H1 (cell line): ENCODE data around the gene MACROD2. TPM values are rescaled to one million over a fixed set of nuclear protein-coding genes. Genes with fewer than 3 reads are reported as not detected.

ENCODE experiments used
- CTCF ChIA-PET: fragments of 300-600 bp; sonication (Branson Sonifier 250); formaldehyde crosslinking; loops from one replicate; lab custom pipeline; 2021; ENCODE audit not compliant: partially characterized antibody; lab: Charles Lee
- POLR2A ChIA-PET: fragments of 300-600 bp; sonication (Branson Sonifier 250); formaldehyde crosslinking; loops from one replicate; lab custom pipeline; 2021; ENCODE audit warnings: inconsistent platforms; ENCODE audit not compliant: partially characterized antibody; lab: Charles Lee
- DNase-seq, 2 experiments: peaks; one replicate each; pipeline versions ENCODE4 v3.0.0 to v3.0.0-alpha.2; 2010 to 2022; ENCODE audit warnings: low spot score in 2 of 2, low read depth in 1 of 2, mixed read lengths in 1 of 2
- FAIRE-seq: peaks from 2 replicates; lab custom pipeline; 2011; peaks lifted over from hg19 to GRCh38; lab: Jason Lieb, UNC
- H2AFZ ChIP-seq: 2 replicates; pipeline ENCODE4 v1.8.1; 2012; ENCODE audit warnings: low read length, inconsistent platforms
- H2AK5ac ChIP-seq: 2 replicates; pipeline ENCODE4 v1.6.1; 2013; ENCODE audit warnings: low read depth, low read length
- H2BK120ac ChIP-seq: replicated peaks from 2 replicates; pipeline ENCODE3; 2013; ENCODE audit warnings: low read depth, low read length, inconsistent platforms
- H2BK12ac ChIP-seq: 2 replicates; pipeline ENCODE4 v1.6.1; 2013; ENCODE audit warnings: low read depth, low read length
- H2BK15ac ChIP-seq: 2 replicates; pipeline ENCODE4 v1.6.1; 2013; ENCODE audit warnings: low read length
- H2BK20ac ChIP-seq: 2 replicates; pipeline ENCODE4 v1.6.1; 2013; ENCODE audit warnings: low read length
- H2BK5ac ChIP-seq: 2 replicates; pipeline ENCODE4 v1.6.1; 2013; ENCODE audit warnings: low read depth, low read length
- H3K14ac ChIP-seq: 2 replicates; pipeline ENCODE4 v1.6.1; 2013; ENCODE audit warnings: inconsistent platforms; ENCODE audit not compliant: insufficient read length
- H3K18ac ChIP-seq: 2 replicates; pipeline ENCODE4 v1.6.1; 2013; ENCODE audit warnings: low read length; ENCODE audit errors: extremely low read depth
- H3K23ac ChIP-seq: 2 replicates; pipeline ENCODE4 v1.6.1; 2013; ENCODE audit warnings: inconsistent platforms; ENCODE audit not compliant: insufficient read length
- H3K23me2 ChIP-seq: 2 replicates; pipeline ENCODE4 v1.6.1; 2013; ENCODE audit warnings: low read depth, low read length
- H3K27ac ChIP-seq: 2 replicates; pipeline ENCODE4 v1.6.1; 2011; ENCODE audit warnings: low read depth, low read length, inconsistent platforms
- H3K27me3 ChIP-seq, 4 experiments: replicated peaks in 1 of 4; 1 replicate in 1 of 4; 2 replicates in 3 of 4; pipeline versions ENCODE4 v1.6.1 to v1.8.1; 2011 to 2013; ENCODE audit warnings: low read length in 3 of 4, mild to moderate bottlenecking in 3 of 4, inconsistent platforms in 2 of 4, mixed read lengths in 2 of 4, moderate library complexity in 1 of 4; ENCODE audit not compliant: control insufficient read depth in 3 of 4, insufficient read depth in 3 of 4; ENCODE audit errors: extremely low read depth in 1 of 4
- H3K36me3 ChIP-seq, 4 experiments: 2 replicates each; pipeline versions ENCODE4 v1.6.1 to v1.8.1; 2011 to 2013; ENCODE audit warnings: mild to moderate bottlenecking in 4 of 4, low read length in 3 of 4, moderate library complexity in 2 of 4, control low read depth in 1 of 4, inconsistent platforms in 1 of 4; ENCODE audit not compliant: insufficient read depth in 4 of 4, control insufficient read depth in 2 of 4
- H3K4ac ChIP-seq: replicated peaks from 2 replicates; pipeline ENCODE3; 2013; ENCODE audit warnings: low read length, low read depth, mixed read lengths, inconsistent platforms; ENCODE audit not compliant: insufficient read length
- H3K4me1 ChIP-seq, 4 experiments: replicated peaks in 1 of 4; 1 replicate in 1 of 4; 2 replicates in 3 of 4; pipeline versions ENCODE4 v1.6.1 to v1.8.1; 2011 to 2013; ENCODE audit warnings: low read length in 3 of 4, inconsistent platforms in 2 of 4, mixed read lengths in 1 of 4; ENCODE audit not compliant: insufficient read depth in 4 of 4, control insufficient read depth in 3 of 4
- H3K4me2 ChIP-seq, 2 experiments: 2 replicates each; pipeline versions ENCODE4 v1.6.1 to v1.8.1; 2011 to 2013; ENCODE audit warnings: low read depth in 2 of 2, low read length in 2 of 2, control low read depth in 1 of 2, inconsistent platforms in 1 of 2, mild to moderate bottlenecking in 1 of 2; ENCODE audit not compliant: insufficient read depth in 1 of 2
- H3K4me3 ChIP-seq, 4 experiments: fragments of 200-600, 300-600 bp in 1 of 4; sonication (generic), shearing (Covaris generic), sonication (Bioruptor Twin) in 1 of 4; 2 replicates each; pipeline versions ENCODE4 v1.5.1 to v1.8.1; 2011 to 2016; ENCODE audit warnings: low read length in 4 of 4, low read depth in 3 of 4, control low read depth in 2 of 4, inconsistent platforms in 2 of 4, mild to moderate bottlenecking in 2 of 4, mixed read lengths in 1 of 4, moderate library complexity in 1 of 4; ENCODE audit not compliant: insufficient read depth in 2 of 4; ENCODE audit errors: extremely low read depth in 1 of 4
- H3K56ac ChIP-seq: replicated peaks from 2 replicates; pipeline ENCODE3; 2013; ENCODE audit warnings: low read depth, mild to moderate bottlenecking, mixed read lengths, low read length, inconsistent platforms; ENCODE audit not compliant: insufficient read length
- H3K79me1 ChIP-seq: 2 replicates; pipeline ENCODE4 v1.6.1; 2013; ENCODE audit warnings: low read depth, low read length, control low read depth
- H3K79me2 ChIP-seq, 2 experiments: 2 replicates each; pipeline versions ENCODE4 v1.6.1 to v1.8.1; 2012 to 2013; ENCODE audit warnings: low read length in 2 of 2, mild to moderate bottlenecking in 2 of 2, inconsistent platforms in 1 of 2; ENCODE audit not compliant: insufficient read depth in 2 of 2, control insufficient read depth in 1 of 2
- H3K9ac ChIP-seq, 4 experiments: replicated peaks in 1 of 4; 1 replicate in 1 of 4; 2 replicates in 3 of 4; pipeline versions ENCODE4 v1.6.1 to v1.8.1; 2011 to 2013; ENCODE audit warnings: low read depth in 3 of 4, low read length in 3 of 4, control low read depth in 2 of 4, mild to moderate bottlenecking in 2 of 4, moderate library complexity in 2 of 4, inconsistent platforms in 1 of 4; ENCODE audit errors: extremely low read depth in 1 of 4
- H3K9me3 ChIP-seq, 2 experiments: 2 replicates each; pipeline versions ENCODE4 v1.6.1 to v1.8.1; 2012 to 2013; ENCODE audit warnings: mild to moderate bottlenecking in 2 of 2, moderate library complexity in 2 of 2, control low read depth in 1 of 2, inconsistent platforms in 1 of 2, low read depth in 1 of 2, low read length in 1 of 2, mixed read lengths in 1 of 2; ENCODE audit not compliant: insufficient read depth in 2 of 2
- H4K20me1 ChIP-seq, 2 experiments: replicated peaks in 1 of 2; 2 replicates each; pipeline versions ENCODE3 to v1.8.1; 2011 to 2013; ENCODE audit warnings: inconsistent platforms in 2 of 2, low read length in 2 of 2, mild to moderate bottlenecking in 1 of 2; ENCODE audit not compliant: insufficient read depth in 2 of 2, control insufficient read depth in 1 of 2
- H4K5ac ChIP-seq: 2 replicates; pipeline ENCODE4 v1.6.1; 2013; ENCODE audit warnings: low read length, low read depth, mixed read lengths, inconsistent platforms; ENCODE audit not compliant: insufficient read length
- H4K8ac ChIP-seq: 2 replicates; pipeline ENCODE4 v1.8.0; 2013; ENCODE audit warnings: mild to moderate bottlenecking, moderate library complexity, low read length, inconsistent platforms; ENCODE audit not compliant: insufficient read depth; ENCODE audit errors: extremely low read depth
- H4K91ac ChIP-seq: replicated peaks from 2 replicates; pipeline ENCODE3; 2013; ENCODE audit warnings: low read length, mixed read lengths, inconsistent platforms; ENCODE audit not compliant: insufficient read length
- BACH1 ChIP-seq: IDR thresholded peaks from 2 replicates; pipeline ENCODE4 v1.6.1; 2012; ENCODE audit warnings: low read length, improper control_type of control experiment
- CHD2 ChIP-seq: IDR thresholded peaks from 2 replicates; pipeline ENCODE4 v1.6.1; 2012; ENCODE audit warnings: low read length, improper control_type of control experiment
- FOSL1 ChIP-seq: IDR thresholded peaks from 2 replicates; pipeline ENCODE4 v1.6.1; 2011; ENCODE audit warnings: mild to moderate bottlenecking, low read depth, low read length, moderate library complexity; ENCODE audit not compliant: insufficient read depth
- SIN3A ChIP-seq, 2 experiments: IDR thresholded peaks in 1 of 2; conservative IDR thresholded peaks in 1 of 2; 2 replicates each; pipeline ENCODE4 v1.6.1; 2011 to 2012; ENCODE audit warnings: low read length in 2 of 2, improper control_type of control experiment in 1 of 2, low read depth in 1 of 2, mild to moderate bottlenecking in 1 of 2
- TAF1 ChIP-seq: IDR thresholded peaks from 2 replicates; pipeline ENCODE4 v1.6.1; 2011; ENCODE audit warnings: mild to moderate bottlenecking, low read depth, low read length
- YY1 ChIP-seq: IDR thresholded peaks from 2 replicates; pipeline ENCODE4 v1.6.1; 2011; ENCODE audit warnings: low read depth, mild to moderate bottlenecking, low read length
- WGBS, 2 experiments: shearing (Covaris generic) in 1 of 2; methylation state at CpG; one replicate each; pipeline versions ENCODE4 v1.1.6 to v1.1.7; 2013 to 2015; ENCODE audit warnings: low lambda C conversion rate in 2 of 2, mixed read lengths in 2 of 2, inconsistent platforms in 1 of 2, low coverage in 1 of 2, missing lambda C conversion rate in 1 of 2; ENCODE audit not compliant: insufficient replicate concordance in 2 of 2, insufficient coverage in 1 of 2, insufficient read length in 1 of 2; ENCODE audit errors: extremely low coverage in 1 of 2, missing lambda C conversion rate in 1 of 2; 5-methylcytosine and 5-hydroxymethylcytosine counted together
- polyA plus RNA-seq, 7 experiments: library from polyadenylated mRNA; depleted of rRNA in 3 of 7; stranded (reverse) in 5 of 7; unstranded in 2 of 7; fragments of >200 nt in 5 of 7; fragments of 200-250 nt in 2 of 7; gene quantifications; 1 replicate in 5 of 7; 2 replicates in 1 of 7; 4 replicates in 1 of 7; pipeline versions ENCODE4 v1.2.1 to v1.2.3, GENCODE V29; 2011 to 2013; ENCODE audit warnings: missing spikeins in 2 of 7, mixed read lengths in 2 of 7
- total RNA-seq: library from RNA; stranded (reverse); fragmentation: NEBNext Ultra II Directional; extraction: Animal tissue kit (Norgen Biotek cat#: 25700); gene quantifications from 2 replicates; pipeline ENCODE4 v1.2.1, GENCODE V29; 2021
- TF ChIP-seq, protein P1 (sequence below): IDR thresholded peaks from 2 replicates; pipeline ENCODE4 v1.6.1; 2011; ENCODE audit warnings: low read length, improper control_type of control experiment

MACROD2 gene
- total and polyA plus RNA-seq, 2 of the 8 experiments (the other 6 are each of a cell fraction or from before 2014, with no cell fraction given): 0.70 to 3.9 TPM

DNA sequence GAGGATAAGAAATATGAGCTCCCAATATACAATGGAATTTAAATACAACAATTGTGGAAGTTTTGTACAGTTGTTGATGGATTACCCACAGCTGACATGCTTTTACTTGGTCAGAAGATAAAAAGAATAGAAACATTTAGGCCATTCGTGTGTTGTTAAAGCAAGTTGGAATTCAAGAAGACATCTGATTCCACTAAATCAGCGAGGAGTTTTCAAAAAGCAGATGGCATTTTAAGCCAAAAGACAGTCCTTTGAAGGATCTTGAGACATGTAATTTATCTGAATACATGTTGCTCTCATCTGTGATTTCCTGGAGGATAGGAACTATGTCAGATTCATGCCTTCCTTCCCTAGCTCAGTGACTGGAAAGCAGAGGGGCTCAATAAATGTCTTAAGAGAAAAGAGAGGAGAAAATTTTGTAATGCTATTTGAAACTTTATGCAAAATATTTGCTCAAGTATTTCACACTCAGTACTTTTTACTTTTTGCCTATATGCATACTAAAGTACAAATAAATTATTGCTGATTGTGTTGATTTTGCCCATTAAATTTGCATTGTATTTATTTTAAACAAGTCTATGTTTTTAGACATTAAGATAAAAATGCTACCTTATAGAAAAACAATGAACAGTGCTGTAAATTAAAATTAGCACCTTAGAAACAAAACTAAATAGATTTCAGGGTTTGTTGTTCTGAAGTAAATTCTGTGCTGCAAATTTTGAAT is 1075.9 kb downstream of the MACROD2 start:
- no peaks in the 10 kb centered on the region; the same call in 1 of the 2 replicates for H3K23me2 ChIP-seq
- CTCF ChIA-PET: no interaction called here
- peaks cover 0 to 3% (median 1%) of the 10 kb centered on the region in 4 experiments; a peak in 4 of 7 replicates for H3K4me1 ChIP-seq
- H3K56ac ChIP-seq: no peak overlapping the region
- no peak overlapping the region for H2BK12ac ChIP-seq
- no peak overlapping the region for H2BK120ac ChIP-seq
- no peak overlapping the region for H3K4ac ChIP-seq
- H3K14ac ChIP-seq: no peak overlapping the region
- H3K79me1 ChIP-seq: no peaks in the 10 kb centered on the region
- no peak overlapping the region for H3K23ac ChIP-seq
- no peak for FAIRE-seq
- no peak overlapping the region for H2BK15ac ChIP-seq
- no peak overlapping the region for H3K4me2 ChIP-seq
- DNase-seq: no peak
- WGBS, 2 experiments: 90% methylated on average over 2 of the region's 2 CpGs; no CpG with 5 or more reads in 1 of the 2 experiments
- H2AK5ac ChIP-seq: no peak overlapping the region
- no peak overlapping the region for H3K9ac ChIP-seq
- no peak overlapping the region for H3K27ac ChIP-seq
- no peak overlapping the region for H4K8ac ChIP-seq
- no peak overlapping the region for H3K4me3 ChIP-seq
- no peaks in the 10 kb centered on the region for H3K27me3 ChIP-seq
- H4K5ac ChIP-seq: no peak overlapping the region
- no peaks in the 10 kb centered on the region for H4K20me1 ChIP-seq
- H4K91ac ChIP-seq: no peak overlapping the region
- H2BK5ac ChIP-seq: no peak overlapping the region
- no peak overlapping the region for H3K18ac ChIP-seq
- no peaks in the 10 kb centered on the region for H3K79me2 ChIP-seq
- no peaks in the 10 kb centered on the region for H3K36me3 ChIP-seq
- POLR2A ChIA-PET: no interaction called here
- H2AFZ ChIP-seq: no peak overlapping the region
- H3K9me3 ChIP-seq: no peaks in the 10 kb centered on the region
- no peak overlapping the region for H2BK20ac ChIP-seq
- TF ChIP-seq YY1 (no peak), SIN3A (conservative IDR thresholded peaks at IDR 0.05 in 1 of 2, IDR thresholded peaks at IDR 0.05 in 1 of 2; ENCODE audit: low read depth in 1 of 2, low read length in 2 of 2) (no peak), FOSL1 (no peak), CHD2 (no peak), TAF1 (no peak), BACH1 (no peak)
- TF ChIP-seq, protein P1, sequence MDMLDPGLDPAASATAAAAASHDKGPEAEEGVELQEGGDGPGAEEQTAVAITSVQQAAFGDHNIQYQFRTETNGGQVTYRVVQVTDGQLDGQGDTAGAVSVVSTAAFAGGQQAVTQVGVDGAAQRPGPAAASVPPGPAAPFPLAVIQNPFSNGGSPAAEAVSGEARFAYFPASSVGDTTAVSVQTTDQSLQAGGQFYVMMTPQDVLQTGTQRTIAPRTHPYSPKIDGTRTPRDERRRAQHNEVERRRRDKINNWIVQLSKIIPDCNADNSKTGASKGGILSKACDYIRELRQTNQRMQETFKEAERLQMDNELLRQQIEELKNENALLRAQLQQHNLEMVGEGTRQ: no peak
